ENCODE measurements around the gene SDC3.

DNA sequence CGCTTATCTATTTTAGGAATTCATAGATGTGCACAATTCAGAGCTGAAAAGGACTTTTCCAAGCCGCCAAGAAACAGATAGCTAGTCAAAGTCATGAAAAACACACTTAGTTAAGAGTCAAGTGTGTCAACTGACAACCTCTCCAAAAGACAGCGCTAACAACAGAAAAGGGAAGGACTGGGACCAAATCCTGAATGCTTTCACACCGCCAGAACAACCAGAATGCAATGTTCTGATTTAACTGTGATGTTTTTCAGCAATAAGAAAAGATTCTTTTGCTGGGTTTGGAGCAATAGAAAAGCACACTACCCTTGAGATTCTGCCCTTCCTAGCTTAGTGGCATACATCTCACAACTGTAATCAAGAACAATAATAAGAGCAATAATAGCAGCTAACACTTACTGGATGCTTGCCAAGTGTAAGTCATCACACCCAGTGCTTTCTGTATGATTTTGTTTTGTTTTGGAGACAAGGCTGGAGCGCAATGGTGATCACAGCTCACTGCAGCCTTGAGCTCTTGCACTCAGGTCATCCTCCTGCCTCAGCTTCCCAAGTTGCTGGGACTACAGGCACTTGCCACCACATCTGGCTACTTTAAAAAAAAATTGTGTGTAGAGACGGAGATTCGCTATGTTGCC, 33.9 kb upstream of the SDC3 start:
- TF ChIP-seq, protein P1, sequence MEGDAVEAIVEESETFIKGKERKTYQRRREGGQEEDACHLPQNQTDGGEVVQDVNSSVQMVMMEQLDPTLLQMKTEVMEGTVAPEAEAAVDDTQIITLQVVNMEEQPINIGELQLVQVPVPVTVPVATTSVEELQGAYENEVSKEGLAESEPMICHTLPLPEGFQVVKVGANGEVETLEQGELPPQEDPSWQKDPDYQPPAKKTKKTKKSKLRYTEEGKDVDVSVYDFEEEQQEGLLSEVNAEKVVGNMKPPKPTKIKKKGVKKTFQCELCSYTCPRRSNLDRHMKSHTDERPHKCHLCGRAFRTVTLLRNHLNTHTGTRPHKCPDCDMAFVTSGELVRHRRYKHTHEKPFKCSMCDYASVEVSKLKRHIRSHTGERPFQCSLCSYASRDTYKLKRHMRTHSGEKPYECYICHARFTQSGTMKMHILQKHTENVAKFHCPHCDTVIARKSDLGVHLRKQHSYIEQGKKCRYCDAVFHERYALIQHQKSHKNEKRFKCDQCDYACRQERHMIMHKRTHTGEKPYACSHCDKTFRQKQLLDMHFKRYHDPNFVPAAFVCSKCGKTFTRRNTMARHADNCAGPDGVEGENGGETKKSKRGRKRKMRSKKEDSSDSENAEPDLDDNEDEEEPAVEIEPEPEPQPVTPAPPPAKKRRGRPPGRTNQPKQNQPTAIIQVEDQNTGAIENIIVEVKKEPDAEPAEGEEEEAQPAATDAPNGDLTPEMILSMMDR (IDR thresholded peaks at IDR 0.05): no peak
- TF ChIP-seq POLR2A (IDR thresholded peaks at IDR 0.05): no peak
- no peak for TF ChIP-seq EP300 (IDR thresholded peaks at IDR 0.05)
